Measurements from ENCODE around the gene NINL.
A peak's percentile ranks its signal among the peaks of the same experiment; 100 is the strongest.
"Not testable (repeated sequence)": the region's sequence is repeated elsewhere in the genome, so short reads cannot be mapped to it uniquely, and the experiment has no call there.

NINL gene

DNA sequence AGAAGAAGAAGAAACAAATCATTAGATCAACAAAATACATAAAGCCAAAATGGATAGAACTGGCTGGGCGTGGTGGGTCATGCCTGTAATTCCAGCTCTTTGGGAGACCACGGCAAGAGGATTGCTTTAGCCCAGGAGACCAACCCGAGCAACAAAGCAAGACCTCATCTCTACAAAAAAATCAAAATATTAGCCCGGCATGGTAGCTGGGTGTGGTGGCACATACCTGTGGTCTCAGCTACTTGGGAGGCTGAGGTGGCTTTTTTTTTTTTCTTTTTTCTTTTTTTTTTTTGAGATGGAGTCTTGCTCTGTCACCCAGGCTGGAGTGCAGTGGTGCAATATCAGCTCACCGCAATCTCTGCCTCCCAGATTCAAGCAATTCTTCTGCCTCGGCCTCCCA lies 21.5 kb downstream of the NINL start:
- no peak for DNase-seq (ENCODE audit: low read depth, low spot score)

GRCh38 chr20:25563362-25563761 lies 22.0 kb downstream of the NINL start:
- DNase-seq (ENCODE audit: low read depth, low spot score), result no peak
- no peak overlapping the region for H3K4me3 ChIP-seq (ENCODE audit: low read length)

More for the DNA sequence above, 21.5 kb downstream of the NINL start:
- H3K4me3 ChIP-seq (ENCODE audit: low read length), result no peak overlapping the region

DNA sequence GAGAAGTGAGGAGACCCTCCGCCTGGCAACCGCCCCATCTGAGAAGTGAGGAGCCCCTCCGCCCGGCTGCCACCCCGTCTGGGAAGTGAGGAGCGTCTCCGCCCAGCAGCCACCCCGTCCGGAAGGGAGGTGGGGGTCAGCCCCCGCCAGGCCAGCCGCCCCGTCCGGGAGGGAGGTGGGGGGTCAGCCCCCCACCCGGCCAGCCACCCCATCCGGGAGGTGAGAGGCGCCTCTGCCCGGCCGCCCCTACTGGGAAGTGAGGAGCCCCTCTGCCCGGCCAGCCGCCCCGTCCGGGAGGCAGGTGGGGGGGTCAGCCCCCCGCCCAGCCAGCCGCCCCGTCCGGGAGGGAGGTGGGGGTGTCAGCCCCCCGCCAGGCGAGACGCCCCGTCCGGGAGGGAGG lies 23.6 kb downstream of the NINL start:
- not testable (repeated sequence) for DNase-seq (ENCODE audit: low read depth, low spot score); H3K4me3 ChIP-seq (ENCODE audit: low read length)

DNA sequence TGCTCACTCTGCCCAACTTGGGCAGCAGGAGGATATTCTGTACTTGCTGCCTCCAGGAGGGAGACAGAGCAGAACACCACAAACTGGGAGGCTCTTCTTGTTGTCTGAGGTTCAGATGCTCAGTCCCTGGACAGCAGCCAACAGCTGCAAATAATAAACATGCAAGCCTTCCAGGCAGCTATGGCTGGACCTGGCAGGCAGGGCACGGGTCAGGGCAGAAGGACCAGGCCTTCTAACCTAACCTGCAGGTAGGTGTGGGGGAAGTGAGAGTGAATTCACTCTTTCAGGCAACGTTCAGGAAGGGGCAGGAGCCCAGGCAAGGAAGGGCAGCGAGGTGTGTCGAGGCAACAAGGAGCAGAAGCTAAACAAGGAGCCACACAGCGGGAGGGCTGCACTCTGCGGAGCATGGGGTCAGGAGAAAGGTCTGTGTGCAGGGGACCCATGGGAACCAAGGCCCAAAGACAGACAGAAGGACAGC lies 31.5 kb downstream of the NINL start:
- no peak for DNase-seq (ENCODE audit: low read depth, low spot score)
- H3K4me3 ChIP-seq (ENCODE audit: low read length), result no peak overlapping the region

GRCh38 chr20:25552977-25553376 lies 32.4 kb downstream of the NINL start:
- no peak for DNase-seq (ENCODE audit: low read depth, low spot score)
- H3K4me3 ChIP-seq (ENCODE audit: low read length), result no peak overlapping the region

DNA sequence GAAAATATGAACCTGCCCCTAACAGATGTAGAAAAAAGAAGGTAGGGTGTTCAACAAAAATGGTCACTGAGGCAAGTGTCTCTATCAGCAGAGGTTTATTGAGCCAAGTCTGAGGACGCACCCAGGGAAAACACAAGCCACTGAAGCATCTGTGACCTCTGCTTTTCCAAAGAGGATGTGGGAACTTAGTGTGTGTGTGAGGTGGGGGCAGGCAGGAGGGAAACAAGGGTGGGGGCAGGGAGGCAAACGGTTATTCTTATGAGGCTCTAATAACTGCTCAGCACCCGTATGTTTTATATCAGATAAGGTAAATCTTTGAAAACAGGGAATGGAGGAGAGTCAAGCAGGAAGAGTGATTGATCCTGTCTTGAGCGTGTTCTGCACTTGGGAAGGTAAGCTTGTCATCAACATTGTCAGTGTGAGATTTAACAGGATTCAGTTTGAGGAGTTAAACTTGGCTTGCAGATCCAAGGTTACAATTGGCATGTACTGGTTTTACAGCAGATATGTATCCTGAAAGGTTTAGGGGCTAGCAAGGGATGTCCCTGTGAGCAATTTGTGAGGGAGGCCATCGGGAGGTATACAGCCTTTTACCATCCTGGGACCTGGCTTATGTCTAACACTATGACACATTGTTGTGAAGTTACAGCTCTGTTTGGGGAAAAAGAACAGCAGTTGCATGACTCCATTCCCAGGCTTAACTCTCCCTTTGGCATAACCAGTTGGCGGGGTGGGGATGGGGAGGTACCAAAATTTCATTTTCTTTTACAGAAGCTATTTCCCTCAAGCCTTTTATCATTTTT lies 33.7 kb downstream of the NINL start:
- peak; percentile 42 for DNase-seq (ENCODE audit: low read depth, low spot score)
- no peak overlapping the region for H3K4me3 ChIP-seq (ENCODE audit: low read length)

DNA sequence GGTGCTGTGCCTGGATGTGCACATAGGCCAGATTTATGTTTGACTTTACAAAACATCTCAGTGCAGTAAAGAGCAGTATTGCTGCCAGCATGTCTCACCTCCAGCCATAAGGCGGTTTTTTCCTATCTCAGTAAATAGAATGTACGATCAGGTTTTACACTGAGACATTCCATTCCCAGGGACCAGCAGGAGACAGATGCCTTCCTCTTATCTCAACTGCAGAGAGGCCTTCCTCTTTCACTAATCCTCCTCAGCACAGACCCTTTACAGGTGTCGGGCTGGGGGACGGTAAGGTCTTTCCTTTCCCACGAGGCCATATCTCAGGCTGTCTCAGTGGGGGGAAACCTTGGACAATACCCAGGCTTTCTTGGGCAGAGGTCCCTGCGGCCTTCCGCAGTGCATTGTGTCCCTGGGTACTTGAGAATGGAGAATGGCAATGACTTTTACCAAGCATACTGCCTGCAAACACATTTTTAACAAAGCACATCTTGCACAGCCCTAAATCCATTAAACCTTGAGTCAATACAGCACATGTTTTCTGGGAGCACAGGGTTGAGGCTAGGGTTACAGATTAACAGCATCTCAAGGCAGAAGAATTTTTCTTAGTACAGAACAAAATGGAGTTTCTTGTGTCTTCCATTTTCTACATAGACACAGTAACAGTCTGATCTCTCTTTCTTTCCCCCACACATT lies 34.5 kb downstream of the NINL start:
- not testable (repeated sequence) for H3K4me3 ChIP-seq (ENCODE audit: low read length); DNase-seq (ENCODE audit: low read depth, low spot score)

GRCh38 chr20:25549843-25550477 lies 35.4 kb downstream of the NINL start:
- no peak overlapping the region for H3K4me3 ChIP-seq (ENCODE audit: low read length)
- no peak for DNase-seq (ENCODE audit: low read depth, low spot score)

DNA sequence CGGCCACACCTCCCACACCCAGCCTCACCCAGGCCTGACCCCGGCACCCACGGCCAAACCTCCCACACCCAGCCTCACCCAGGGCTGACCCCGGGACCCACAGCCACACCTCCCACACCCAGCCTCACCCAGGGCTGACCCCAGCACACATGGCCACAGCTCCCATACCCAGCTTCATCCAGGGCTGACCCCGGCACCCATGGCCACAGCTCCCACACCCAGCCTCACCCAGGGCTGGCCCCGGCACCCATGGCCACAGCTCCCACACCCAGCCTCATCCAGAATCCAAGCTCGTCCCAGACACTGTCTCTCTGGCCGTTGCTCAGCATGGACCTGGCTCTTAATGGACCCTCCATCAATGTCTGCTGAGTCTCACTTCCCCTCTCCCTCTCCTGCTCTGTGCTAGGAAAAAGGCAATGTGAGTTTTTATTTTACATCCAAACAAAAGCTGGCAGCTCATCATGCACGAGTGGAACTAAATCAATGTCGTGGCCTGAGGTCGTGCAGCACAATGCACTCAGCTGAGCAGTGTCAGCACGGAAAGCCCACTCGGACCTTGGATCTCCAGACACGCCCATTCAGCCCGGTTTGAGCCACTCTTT lies 36.1 kb downstream of the NINL start:
- no peak for DNase-seq (ENCODE audit: low read depth, low spot score)
- H3K4me3 ChIP-seq (ENCODE audit: low read length), result no peak overlapping the region

- DNase-seq (ENCODE audit: low read depth, low spot score), result no peak
- H3K4me3 ChIP-seq (ENCODE audit: low read length), result no peak overlapping the region
Measured at GRCh38 chr20:25548613-25549086, 36.7 kb downstream of the NINL start.

DNA sequence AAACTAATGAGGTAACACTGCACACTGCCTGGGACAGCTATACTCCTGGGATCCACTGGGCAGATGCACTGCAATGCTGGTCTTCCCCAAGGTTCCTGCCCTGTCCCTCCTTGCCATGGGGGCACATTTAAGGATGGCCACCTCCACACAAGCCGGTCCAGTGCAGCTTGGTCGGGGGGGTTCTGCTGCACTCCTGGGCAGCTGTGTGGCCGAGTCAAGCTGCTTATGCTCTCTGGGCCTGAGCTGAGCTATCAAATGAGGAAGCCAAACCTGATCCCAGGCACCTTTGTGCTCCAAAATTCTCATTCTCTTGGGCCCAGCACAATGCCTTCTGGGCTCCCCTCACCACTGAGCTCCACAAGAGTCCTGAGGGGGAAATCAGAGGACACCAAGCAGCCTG lies 37.3 kb downstream of the NINL start:
- no peak for DNase-seq (ENCODE audit: low read depth, low spot score)
- no peak overlapping the region for H3K4me3 ChIP-seq (ENCODE audit: low read length)

DNA sequence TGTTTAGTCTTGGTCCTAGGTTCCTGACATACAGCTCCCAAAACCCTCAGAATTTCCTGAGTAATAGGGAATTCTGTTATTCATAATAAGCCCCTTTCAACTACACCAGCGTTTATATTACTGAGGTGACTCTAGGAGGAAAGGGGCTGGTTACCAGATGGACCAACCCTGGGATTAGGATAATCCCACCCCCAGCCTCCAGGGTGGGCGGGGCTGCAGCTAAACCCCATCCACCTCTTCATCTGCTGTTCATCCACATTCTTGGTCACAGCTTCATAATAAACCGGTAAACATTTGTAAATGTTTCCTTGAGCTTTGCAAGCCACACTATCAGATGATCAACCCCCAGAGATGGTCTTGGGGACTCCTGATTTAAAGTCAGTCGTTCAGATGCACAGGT lies 38.3 kb downstream of the NINL start:
- no peak for DNase-seq (ENCODE audit: low read depth, low spot score)
- H3K4me3 ChIP-seq (ENCODE audit: low read length), result no peak overlapping the region

- H3K4me3 ChIP-seq (ENCODE audit: low read length), result no peak overlapping the region
- DNase-seq (ENCODE audit: low read depth, low spot score), result no peak
Measured at GRCh38 chr20:25546048-25546447, 39.3 kb downstream of the NINL start.

- no peak overlapping the region for H3K4me3 ChIP-seq (ENCODE audit: low read length)
- DNase-seq (ENCODE audit: low read depth, low spot score), result no peak
Measured at GRCh38 chr20:25545171-25545570, 40.2 kb downstream of the NINL start.

- no peak for DNase-seq (ENCODE audit: low read depth, low spot score)
Measured at GRCh38 chr20:25544734-25545133, 40.6 kb downstream of the NINL start.

DNA sequence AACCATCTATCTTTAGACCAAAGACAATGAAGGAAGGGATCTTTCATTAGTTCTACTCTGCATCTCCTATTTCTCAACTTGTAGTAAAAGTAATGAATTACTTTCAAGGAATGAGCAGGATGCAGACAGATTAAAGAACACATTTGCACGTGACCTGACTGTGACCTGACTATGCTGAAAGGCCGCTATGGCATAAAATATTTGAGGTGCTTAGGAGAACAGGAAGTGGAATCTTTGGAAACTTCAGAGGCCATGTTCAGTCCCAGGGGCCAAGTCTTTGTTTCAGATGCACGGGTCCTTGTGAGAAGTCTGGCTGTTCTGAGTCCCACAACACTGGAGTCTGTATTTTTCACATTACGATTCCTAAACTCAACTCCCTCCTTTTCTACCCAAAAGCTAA lies 41.0 kb downstream of the NINL start:
- DNase-seq (ENCODE audit: low read depth, low spot score), result no peak
- no peak overlapping the region for H3K4me3 ChIP-seq (ENCODE audit: low read length)

More at GRCh38 chr20:25544734-25545133, 40.6 kb downstream of the NINL start:
- no peak overlapping the region for H3K4me3 ChIP-seq (ENCODE audit: low read length)

DNA sequence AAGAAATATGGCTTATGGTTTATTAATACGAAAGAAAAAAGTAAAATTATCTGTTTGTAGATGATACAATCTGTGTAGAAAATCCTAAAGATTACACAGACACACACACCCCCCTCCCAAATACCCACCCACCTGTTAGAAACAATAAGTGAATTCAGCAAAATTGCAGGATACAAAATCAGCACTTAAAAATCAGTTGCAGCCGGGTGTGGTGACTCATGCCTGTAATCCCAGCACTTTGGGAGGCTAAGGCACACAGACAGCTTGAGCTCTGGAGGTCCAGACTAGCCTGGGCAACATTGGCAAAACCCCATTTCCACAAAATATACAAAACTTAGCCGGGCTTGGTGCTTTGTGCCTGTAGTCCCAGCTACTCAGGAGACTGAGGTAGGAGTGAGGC lies 42.3 kb downstream of the NINL start:
- DNase-seq (ENCODE audit: low read depth, low spot score), result no peak
- no peak overlapping the region for H3K4me3 ChIP-seq (ENCODE audit: low read length)

DNA sequence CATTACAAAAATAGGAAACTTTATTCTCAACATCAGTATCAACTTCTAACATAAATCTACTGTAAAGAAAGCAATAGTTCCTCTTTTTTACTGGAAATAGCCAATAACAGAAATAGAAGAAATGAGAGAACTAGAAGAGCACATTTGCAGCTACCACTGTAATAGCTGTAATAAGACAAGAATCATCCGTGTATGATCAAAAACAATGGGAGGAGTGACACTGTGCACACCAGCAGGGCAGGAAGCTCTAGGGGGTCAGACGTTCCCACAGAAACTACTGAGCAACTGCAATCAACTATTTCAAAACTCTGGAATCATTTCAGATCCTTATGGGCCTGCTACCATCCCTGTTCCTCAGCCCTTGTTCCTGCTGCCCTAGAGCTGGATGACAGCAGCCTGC lies 43.7 kb downstream of the NINL start:
- no peak overlapping the region for H3K4me3 ChIP-seq (ENCODE audit: low read length)
- DNase-seq (ENCODE audit: low read depth, low spot score), result no peak
